ENCODE results near the gene LCK.

The LCK gene

DNA sequence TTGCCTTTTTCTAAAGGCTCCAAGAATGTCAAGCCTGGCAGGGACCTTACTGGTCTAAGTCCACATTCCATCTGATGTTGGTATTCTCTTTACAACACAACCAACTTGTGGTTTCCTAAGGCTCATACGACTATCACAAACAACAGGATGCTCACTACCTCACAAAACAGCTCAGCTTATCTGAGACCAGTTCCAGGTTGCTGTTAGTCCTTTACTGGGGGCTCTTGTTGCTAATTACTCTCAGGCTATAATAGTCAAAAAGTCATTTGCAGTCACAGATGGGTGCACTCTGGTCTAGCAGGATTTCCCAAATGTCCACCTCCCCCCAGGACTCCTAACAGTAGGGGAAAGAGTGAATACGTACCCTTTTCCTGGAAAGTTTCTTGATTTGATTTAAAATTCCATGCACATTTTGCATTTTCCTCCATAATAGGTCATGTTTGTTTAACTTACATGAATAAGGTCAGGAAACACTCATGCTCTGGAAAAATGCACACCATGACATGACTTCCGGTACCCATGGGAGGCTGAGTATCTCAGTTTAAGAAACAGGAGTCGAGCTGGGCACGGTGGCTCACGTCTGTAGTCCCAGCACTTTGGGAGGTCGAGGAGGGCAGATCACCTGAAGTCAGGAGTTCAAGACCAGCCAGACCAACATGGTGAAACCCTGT lies 16.0 kb downstream of the LCK start:
- H2AFZ ChIP-seq (ENCODE audit: low read depth), result no peak overlapping the region
- peaks cover 28% of the 10 kb centered on the region for H3K4me1 ChIP-seq (ENCODE audit: low read depth, poor library complexity, severe bottlenecking)
- no peaks in the 10 kb centered on the region for H3K79me2 ChIP-seq (ENCODE audit: insufficient read depth, low read depth)
- H3K4me3 ChIP-seq (IDR thresholded peaks at IDR 0.05; ENCODE audit: insufficient read depth, low read depth, low read length), result no peak overlapping the region
- no peaks in the 10 kb centered on the region for H4K20me1 ChIP-seq (ENCODE audit: insufficient read depth)
- H3K4me2 ChIP-seq, result no peak overlapping the region
- TF ChIP-seq, protein P1, sequence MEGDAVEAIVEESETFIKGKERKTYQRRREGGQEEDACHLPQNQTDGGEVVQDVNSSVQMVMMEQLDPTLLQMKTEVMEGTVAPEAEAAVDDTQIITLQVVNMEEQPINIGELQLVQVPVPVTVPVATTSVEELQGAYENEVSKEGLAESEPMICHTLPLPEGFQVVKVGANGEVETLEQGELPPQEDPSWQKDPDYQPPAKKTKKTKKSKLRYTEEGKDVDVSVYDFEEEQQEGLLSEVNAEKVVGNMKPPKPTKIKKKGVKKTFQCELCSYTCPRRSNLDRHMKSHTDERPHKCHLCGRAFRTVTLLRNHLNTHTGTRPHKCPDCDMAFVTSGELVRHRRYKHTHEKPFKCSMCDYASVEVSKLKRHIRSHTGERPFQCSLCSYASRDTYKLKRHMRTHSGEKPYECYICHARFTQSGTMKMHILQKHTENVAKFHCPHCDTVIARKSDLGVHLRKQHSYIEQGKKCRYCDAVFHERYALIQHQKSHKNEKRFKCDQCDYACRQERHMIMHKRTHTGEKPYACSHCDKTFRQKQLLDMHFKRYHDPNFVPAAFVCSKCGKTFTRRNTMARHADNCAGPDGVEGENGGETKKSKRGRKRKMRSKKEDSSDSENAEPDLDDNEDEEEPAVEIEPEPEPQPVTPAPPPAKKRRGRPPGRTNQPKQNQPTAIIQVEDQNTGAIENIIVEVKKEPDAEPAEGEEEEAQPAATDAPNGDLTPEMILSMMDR (conservative IDR thresholded peaks at IDR 0.05; ENCODE audit: low read depth, low read length), result no peak
- H3K9ac ChIP-seq, result no peak overlapping the region
- H3K27ac ChIP-seq, result no peak overlapping the region
- H3K36me3 ChIP-seq (ENCODE audit: insufficient read depth), result no peaks in the 10 kb centered on the region
- no peaks in the 10 kb centered on the region for H3K27me3 ChIP-seq (ENCODE audit: insufficient read depth, low read depth)

DNA sequence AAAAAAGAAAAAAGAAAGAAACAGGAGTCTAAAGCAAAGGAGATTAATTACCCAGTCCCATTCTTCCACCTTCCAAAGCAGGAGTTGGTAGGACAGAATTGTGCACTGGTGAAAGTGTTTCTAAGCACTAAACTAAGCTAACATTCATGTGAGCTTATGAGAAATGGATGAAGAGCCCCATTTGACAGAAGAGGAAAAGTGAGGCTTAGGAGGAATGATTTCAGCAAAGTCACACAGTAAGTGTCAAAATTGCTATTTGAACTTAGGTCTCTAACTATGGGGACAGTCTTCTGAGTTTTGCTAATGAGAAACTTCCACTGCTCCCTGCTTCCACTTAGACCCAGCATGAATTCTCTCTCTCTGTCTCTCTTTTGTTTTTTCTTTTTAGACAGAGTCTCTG lies 18.7 kb downstream of the LCK start:
- no peak overlapping the region for H3K27ac ChIP-seq
- H2AFZ ChIP-seq (ENCODE audit: low read depth), result no peak overlapping the region
- H3K27me3 ChIP-seq (ENCODE audit: insufficient read depth, low read depth), result no peaks in the 10 kb centered on the region
- H3K36me3 ChIP-seq (ENCODE audit: insufficient read depth), result no peaks in the 10 kb centered on the region
- peaks cover 22% of the 10 kb centered on the region for H3K4me1 ChIP-seq (ENCODE audit: low read depth, poor library complexity, severe bottlenecking)
- no peak overlapping the region for H3K4me2 ChIP-seq
- no peak overlapping the region for H3K9ac ChIP-seq
- H3K4me3 ChIP-seq (IDR thresholded peaks at IDR 0.05; ENCODE audit: insufficient read depth, low read depth, low read length), result no peak overlapping the region
- no peaks in the 10 kb centered on the region for H4K20me1 ChIP-seq (ENCODE audit: insufficient read depth)
- TF ChIP-seq, protein P1 (conservative IDR thresholded peaks at IDR 0.05; ENCODE audit: low read depth, low read length), result no peak
- no peaks in the 10 kb centered on the region for H3K79me2 ChIP-seq (ENCODE audit: insufficient read depth, low read depth)

DNA sequence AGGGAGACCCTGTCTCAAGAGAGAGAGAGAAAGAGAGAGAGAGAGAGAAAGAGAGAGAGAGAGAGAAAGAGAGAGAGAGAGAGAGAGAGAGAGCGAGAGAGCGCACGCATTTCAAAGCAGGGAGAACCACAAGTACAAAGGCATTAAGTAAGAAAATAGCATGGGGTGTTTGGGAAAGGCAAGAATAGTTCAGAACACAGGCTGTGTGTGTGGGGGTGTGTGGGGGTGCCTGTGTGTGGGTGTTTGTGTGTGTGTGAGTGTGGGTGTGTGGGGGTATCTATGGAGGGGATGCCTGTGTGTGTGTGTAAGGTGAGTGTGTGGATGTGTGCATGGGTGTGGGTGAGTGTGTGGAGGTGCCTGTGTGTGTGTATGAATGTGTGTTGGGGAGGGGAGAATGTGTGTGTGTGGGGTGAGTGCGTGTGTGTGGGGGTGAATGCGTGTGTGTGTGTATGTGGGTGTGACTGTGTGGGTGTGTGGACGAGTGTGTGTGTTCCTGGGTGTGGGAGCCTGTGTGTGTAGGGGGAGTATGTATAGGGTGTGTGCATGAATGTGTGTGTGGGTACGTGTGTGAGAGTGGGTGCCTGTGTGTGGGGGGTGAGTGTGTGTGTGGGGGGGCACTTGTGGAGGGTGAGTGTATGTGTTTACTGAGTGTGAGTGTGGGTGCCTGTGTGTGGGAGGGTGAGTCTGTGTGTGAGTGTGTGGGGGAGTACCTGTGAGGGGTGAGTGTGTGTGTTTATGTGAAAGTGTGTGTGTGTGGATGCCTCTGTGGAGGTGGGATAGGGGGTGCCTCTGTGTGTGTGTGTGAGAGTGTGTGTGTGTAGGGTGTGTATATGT lies 21.7 kb downstream of the LCK start:
- no peak overlapping the region for H3K9ac ChIP-seq
- H2AFZ ChIP-seq (ENCODE audit: low read depth), result no peak overlapping the region
- no peaks in the 10 kb centered on the region for H3K36me3 ChIP-seq (ENCODE audit: insufficient read depth)
- TF ChIP-seq, protein P1 (conservative IDR thresholded peaks at IDR 0.05; ENCODE audit: low read depth, low read length), result no peak
- no peak overlapping the region for H3K4me2 ChIP-seq
- no peaks in the 10 kb centered on the region for H3K79me2 ChIP-seq (ENCODE audit: insufficient read depth, low read depth)
- H3K27me3 ChIP-seq (ENCODE audit: insufficient read depth, low read depth), result no peaks in the 10 kb centered on the region
- no peak overlapping the region for H3K27ac ChIP-seq
- H3K4me3 ChIP-seq (IDR thresholded peaks at IDR 0.05; ENCODE audit: insufficient read depth, low read depth, low read length), result no peak overlapping the region
- peaks cover 5% of the 10 kb centered on the region for H3K4me1 ChIP-seq (ENCODE audit: low read depth, poor library complexity, severe bottlenecking)
- no peaks in the 10 kb centered on the region for H4K20me1 ChIP-seq (ENCODE audit: insufficient read depth)

DNA sequence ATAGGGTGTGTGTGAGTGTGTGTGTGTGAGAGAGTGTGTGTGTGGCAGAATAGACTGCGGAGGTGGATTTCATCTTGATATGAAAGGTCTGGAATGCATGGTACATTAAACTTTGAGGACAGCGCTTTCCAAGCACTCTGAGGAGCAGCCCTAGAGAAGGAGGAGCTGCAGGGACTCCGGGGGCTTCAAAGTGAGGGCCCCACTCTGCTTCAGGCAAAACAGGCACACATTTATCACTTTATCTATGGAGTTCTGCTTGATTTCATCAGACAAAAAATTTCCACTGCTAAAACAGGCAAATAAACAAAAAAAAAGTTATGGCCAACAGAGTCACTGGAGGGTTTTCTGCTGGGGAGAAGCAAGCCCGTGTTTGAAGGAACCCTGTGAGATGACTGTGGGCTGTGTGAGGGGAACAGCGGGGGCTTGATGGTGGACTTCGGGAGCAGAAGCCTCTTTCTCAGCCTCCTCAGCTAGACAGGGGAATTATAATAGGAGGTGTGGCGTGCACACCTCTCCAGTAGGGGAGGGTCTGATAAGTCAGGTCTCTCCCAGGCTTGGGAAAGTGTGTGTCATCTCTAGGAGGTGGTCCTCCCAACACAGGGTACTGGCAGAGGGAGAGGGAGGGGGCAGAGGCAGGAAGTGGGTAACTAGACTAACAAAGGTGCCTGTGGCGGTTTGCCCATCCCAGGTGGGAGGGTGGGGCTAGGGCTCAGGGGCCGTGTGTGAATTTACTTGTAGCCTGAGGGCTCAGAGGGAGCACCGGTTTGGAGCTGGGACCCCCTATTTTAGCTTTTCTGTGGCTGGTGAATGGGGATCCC lies 22.5 kb downstream of the LCK start:
- TF ChIP-seq, protein P1 (conservative IDR thresholded peaks at IDR 0.05; ENCODE audit: low read depth, low read length), result no peak
- H3K36me3 ChIP-seq (ENCODE audit: insufficient read depth), result no peaks in the 10 kb centered on the region
- no peaks in the 10 kb centered on the region for H3K79me2 ChIP-seq (ENCODE audit: insufficient read depth, low read depth)
- H3K4me1 ChIP-seq (ENCODE audit: low read depth, poor library complexity, severe bottlenecking), result peaks cover 5% of the 10 kb centered on the region
- H3K9ac ChIP-seq, result no peak overlapping the region
- no peaks in the 10 kb centered on the region for H4K20me1 ChIP-seq (ENCODE audit: insufficient read depth)
- no peak overlapping the region for H3K4me2 ChIP-seq
- H3K27me3 ChIP-seq (ENCODE audit: insufficient read depth, low read depth), result no peaks in the 10 kb centered on the region
- no peak overlapping the region for H2AFZ ChIP-seq (ENCODE audit: low read depth)
- no peak overlapping the region for H3K27ac ChIP-seq
- H3K4me3 ChIP-seq (IDR thresholded peaks at IDR 0.05; ENCODE audit: insufficient read depth, low read depth, low read length), result no peak overlapping the region

Measured in KMS-11 (cell line).